Astrocyte (in vitro differentiated cells and primary cell): ENCODE measurements around the gene ATXN2. TPM values are rescaled to one million over a fixed set of nuclear protein-coding genes. Genes with fewer than 3 reads are reported as not detected.
"Not testable (repeated sequence)": the region's sequence is repeated elsewhere in the genome, so short reads cannot be mapped to it uniquely, and the experiment has no call there.

Experiments used
- DNase-seq: peaks from one replicate; pipeline ENCODE4 v3.0.0-alpha.2; 2010; ENCODE audit warnings: low read depth
- FAIRE-seq: peaks from 2 replicates; lab custom pipeline; 2011; peaks lifted over from hg19 to GRCh38; lab: Jason Lieb, UNC
- H2AFZ ChIP-seq: 2 replicates; pipeline ENCODE4 v1.6.0; 2012; ENCODE audit warnings: low read depth, low read length, inconsistent platforms
- H3K27ac ChIP-seq: 2 replicates; pipeline ENCODE4 v1.5.1; 2011; ENCODE audit warnings: low read depth, low read length, inconsistent platforms
- H3K27me3 ChIP-seq: 2 replicates; pipeline ENCODE4 v1.6.0; 2011; ENCODE audit warnings: low read length, inconsistent platforms; ENCODE audit not compliant: insufficient read depth
- H3K36me3 ChIP-seq: 2 replicates; pipeline ENCODE4 v1.5.1; 2011; ENCODE audit warnings: low read length, inconsistent platforms; ENCODE audit not compliant: insufficient read depth
- H3K4me1 ChIP-seq: 2 replicates; pipeline ENCODE4 v1.5.1; 2011; ENCODE audit warnings: low read length, inconsistent platforms; ENCODE audit not compliant: insufficient read depth
- H3K4me2 ChIP-seq: 2 replicates; pipeline ENCODE4 v1.6.0; 2012; ENCODE audit warnings: low read length, inconsistent platforms
- H3K4me3 ChIP-seq: 2 replicates; pipeline ENCODE4 v1.5.1; 2011; ENCODE audit warnings: low read depth, mild to moderate bottlenecking, low read length, inconsistent platforms; ENCODE audit not compliant: insufficient read depth
- H3K79me2 ChIP-seq: 2 replicates; pipeline ENCODE4 v1.6.0; 2012; ENCODE audit warnings: mild to moderate bottlenecking, low read length, inconsistent platforms; ENCODE audit not compliant: insufficient read depth
- H3K9ac ChIP-seq: 2 replicates; pipeline ENCODE4 v1.6.0; 2012; ENCODE audit warnings: mild to moderate bottlenecking, low read length, inconsistent platforms
- H3K9me3 ChIP-seq: 2 replicates; pipeline ENCODE4 v1.5.1; 2012; ENCODE audit warnings: low read depth, mild to moderate bottlenecking, low read length, inconsistent platforms; ENCODE audit not compliant: insufficient read depth
- H4K20me1 ChIP-seq: 2 replicates; pipeline ENCODE4 v1.6.0; 2012; ENCODE audit warnings: low read length, inconsistent platforms; ENCODE audit not compliant: insufficient read depth
- H3K27ac Mint-ChIP-seq: one replicate; pipeline ENCODE4 v1.8.0; 2021; ENCODE audit warnings: mild to moderate bottlenecking, mixed read lengths; ENCODE audit not compliant: unreplicated experiment
- H3K27me3 Mint-ChIP-seq: one replicate; pipeline ENCODE4 v1.8.0; 2021; ENCODE audit warnings: low read depth, mixed read lengths; ENCODE audit not compliant: unreplicated experiment
- H3K36me3 Mint-ChIP-seq: one replicate; pipeline ENCODE4 v1.8.0; 2021; ENCODE audit warnings: low read depth, mixed read lengths; ENCODE audit not compliant: unreplicated experiment
- H3K4me1 Mint-ChIP-seq: one replicate; pipeline ENCODE4 v1.8.0; 2021; ENCODE audit warnings: low read depth, mixed read lengths; ENCODE audit not compliant: unreplicated experiment
- H3K4me3 Mint-ChIP-seq: one replicate; pipeline ENCODE4 v1.8.0; 2021; ENCODE audit warnings: mild to moderate bottlenecking, moderate library complexity, mixed read lengths; ENCODE audit not compliant: unreplicated experiment
- H3K9me3 Mint-ChIP-seq: one replicate; pipeline ENCODE4 v1.8.0; 2021; ENCODE audit warnings: mild to moderate bottlenecking, mixed read lengths; ENCODE audit not compliant: unreplicated experiment
- EZH2 ChIP-seq: IDR thresholded peaks from 2 replicates; pipeline ENCODE4 v1.6.1; 2012; ENCODE audit warnings: mild to moderate bottlenecking, low read length, inconsistent platforms; ENCODE audit not compliant: insufficient read depth
- total RNA-seq: library from RNA; stranded (reverse); gene quantifications from 2 replicates; pipeline ENCODE4 v1.2.1, GENCODE V29; 2021
- TF ChIP-seq, protein P1 (sequence below): IDR thresholded peaks from 2 replicates; pipeline ENCODE4 v1.5.1; 2011; ENCODE audit warnings: low read depth, mild to moderate bottlenecking, inconsistent platforms, low read length, moderate library complexity; ENCODE audit not compliant: insufficient read depth

ATXN2 gene
- total RNA-seq, 1 donor from 2014 or later: 58.0 TPM

- H3K9me3 ChIP-seq, H3K79me2 ChIP-seq, H3K27me3 Mint-ChIP-seq, H3K9me3 Mint-ChIP-seq, H3K9ac ChIP-seq, H3K4me2 ChIP-seq, H3K27me3 ChIP-seq, H3K27ac ChIP-seq, H3K27ac Mint-ChIP-seq, H3K4me3 Mint-ChIP-seq, H2AFZ ChIP-seq, DNase-seq, H3K4me3 ChIP-seq, H3K4me1 Mint-ChIP-seq, FAIRE-seq, H3K4me1 ChIP-seq: not testable (repeated sequence)
- H3K36me3 ChIP-seq: peaks cover 38% of the 10 kb centered on the region
- H3K36me3 Mint-ChIP-seq: peaks cover 14% of the 10 kb centered on the region
- H4K20me1 ChIP-seq: peaks cover 20% of the 10 kb centered on the region
Measured at GRCh38 chr12:111507258-111507657, 91.9 kb downstream of the ATXN2 start.

DNA sequence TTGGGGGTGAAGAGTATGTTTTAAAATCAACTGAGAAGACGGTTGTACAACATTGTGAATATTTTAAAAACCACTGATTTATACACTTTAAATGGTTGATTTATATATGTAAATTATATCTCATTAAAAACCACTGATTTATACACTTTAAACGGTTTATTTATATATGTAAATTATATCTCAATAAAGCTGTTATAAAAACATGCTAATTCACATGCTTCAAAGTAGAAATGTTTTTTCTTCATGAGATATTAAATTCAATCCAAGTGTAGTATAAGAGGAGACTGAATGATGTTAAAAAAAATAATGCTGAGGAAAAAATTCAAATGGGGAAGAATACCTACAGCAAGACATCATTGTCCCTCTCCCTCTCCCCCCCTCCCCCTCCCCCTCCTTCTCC, 92.9 kb downstream of the ATXN2 start:
- no peaks in the 10 kb centered on the region for H3K27me3 ChIP-seq
- TF ChIP-seq, protein P1, sequence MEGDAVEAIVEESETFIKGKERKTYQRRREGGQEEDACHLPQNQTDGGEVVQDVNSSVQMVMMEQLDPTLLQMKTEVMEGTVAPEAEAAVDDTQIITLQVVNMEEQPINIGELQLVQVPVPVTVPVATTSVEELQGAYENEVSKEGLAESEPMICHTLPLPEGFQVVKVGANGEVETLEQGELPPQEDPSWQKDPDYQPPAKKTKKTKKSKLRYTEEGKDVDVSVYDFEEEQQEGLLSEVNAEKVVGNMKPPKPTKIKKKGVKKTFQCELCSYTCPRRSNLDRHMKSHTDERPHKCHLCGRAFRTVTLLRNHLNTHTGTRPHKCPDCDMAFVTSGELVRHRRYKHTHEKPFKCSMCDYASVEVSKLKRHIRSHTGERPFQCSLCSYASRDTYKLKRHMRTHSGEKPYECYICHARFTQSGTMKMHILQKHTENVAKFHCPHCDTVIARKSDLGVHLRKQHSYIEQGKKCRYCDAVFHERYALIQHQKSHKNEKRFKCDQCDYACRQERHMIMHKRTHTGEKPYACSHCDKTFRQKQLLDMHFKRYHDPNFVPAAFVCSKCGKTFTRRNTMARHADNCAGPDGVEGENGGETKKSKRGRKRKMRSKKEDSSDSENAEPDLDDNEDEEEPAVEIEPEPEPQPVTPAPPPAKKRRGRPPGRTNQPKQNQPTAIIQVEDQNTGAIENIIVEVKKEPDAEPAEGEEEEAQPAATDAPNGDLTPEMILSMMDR: no peak
- no peak for TF ChIP-seq EZH2
- no peak overlapping the region for H3K4me3 Mint-ChIP-seq
- H3K27me3 Mint-ChIP-seq: no peaks in the 10 kb centered on the region
- FAIRE-seq (no peak), DNase-seq (no peak)
- H3K36me3 Mint-ChIP-seq: peaks cover 14% of the 10 kb centered on the region
- no peak overlapping the region for H3K4me3 ChIP-seq
- H3K9me3 ChIP-seq: no peaks in the 10 kb centered on the region
- H3K4me1 ChIP-seq: no peaks in the 10 kb centered on the region
- H3K79me2 ChIP-seq: peaks cover 5% of the 10 kb centered on the region
- H3K4me1 Mint-ChIP-seq: peaks cover 3% of the 10 kb centered on the region
- H3K27ac ChIP-seq: no peak overlapping the region
- H3K9me3 Mint-ChIP-seq: no peaks in the 10 kb centered on the region
- H2AFZ ChIP-seq: no peak overlapping the region
- H4K20me1 ChIP-seq: peaks cover 22% of the 10 kb centered on the region
- peaks cover 43% of the 10 kb centered on the region for H3K36me3 ChIP-seq
- no peak overlapping the region for H3K9ac ChIP-seq
- H3K27ac Mint-ChIP-seq: no peak overlapping the region
- no peak overlapping the region for H3K4me2 ChIP-seq

DNA sequence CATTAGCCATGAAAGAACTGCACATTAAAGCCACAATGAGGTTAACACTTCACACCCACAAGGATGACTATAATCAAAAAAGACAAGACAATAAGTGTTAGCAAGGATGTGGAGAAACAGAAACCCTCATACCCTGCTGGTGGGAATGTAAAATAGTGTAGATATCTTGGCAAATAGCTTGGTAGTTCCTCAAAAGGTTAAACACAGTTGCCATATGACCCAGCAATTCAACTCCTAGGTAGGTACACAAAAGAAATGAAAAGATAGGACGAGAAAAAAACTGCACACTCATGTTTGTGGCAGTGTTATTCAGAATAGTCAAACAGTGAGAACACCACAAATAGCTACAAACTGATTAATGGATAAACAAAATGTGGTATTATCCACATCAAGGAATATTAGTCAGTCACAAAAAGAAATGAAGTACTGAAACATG, 93.5 kb downstream of the ATXN2 start:
- TF ChIP-seq, protein P1: no peak
- TF ChIP-seq EZH2: no peak
- no peaks in the 10 kb centered on the region for H3K9me3 ChIP-seq

More for the DNA sequence above, 93.5 kb downstream of the ATXN2 start:
- no peaks in the 10 kb centered on the region for H3K4me1 ChIP-seq
- H3K9me3 Mint-ChIP-seq: no peaks in the 10 kb centered on the region
- H3K4me3 ChIP-seq: no peak overlapping the region
- no peak for DNase-seq
- H3K27me3 Mint-ChIP-seq: no peaks in the 10 kb centered on the region
- no peak overlapping the region for H3K4me2 ChIP-seq
- no peak overlapping the region for H3K4me3 Mint-ChIP-seq
- peaks cover 45% of the 10 kb centered on the region for H3K36me3 ChIP-seq
- no peak overlapping the region for H3K27ac Mint-ChIP-seq
- H3K79me2 ChIP-seq: peaks cover 6% of the 10 kb centered on the region
- peaks cover 26% of the 10 kb centered on the region for H4K20me1 ChIP-seq
- no peak for FAIRE-seq
- peaks cover 3% of the 10 kb centered on the region for H3K4me1 Mint-ChIP-seq
- no peaks in the 10 kb centered on the region for H3K27me3 ChIP-seq
- no peak overlapping the region for H2AFZ ChIP-seq
- H3K36me3 Mint-ChIP-seq: peaks cover 14% of the 10 kb centered on the region
- H3K9ac ChIP-seq: no peak overlapping the region
- no peak overlapping the region for H3K27ac ChIP-seq
